GM23338 (cell line): ENCODE data around the gene SSH2. TPM values are rescaled to one million over a fixed set of nuclear protein-coding genes. Genes with fewer than 3 reads are reported as not detected.

Source experiments
- ATAC-seq: fragments of 200-7000 bp; cut with Tn5 transposase; 3 replicates; pipeline ENCODE4 v1.9.1; 2020
- DNase-seq: peaks from one replicate; pipeline ENCODE4 v3.0.0-alpha.2; 2015; ENCODE audit warnings: low spot score
- H2AFZ ChIP-seq: fragments of 200-600 bp; sonication (generic); 2 replicates; pipeline ENCODE4 v1.8.0; 2016; ENCODE audit warnings: antibody characterized with exemption, mild to moderate bottlenecking, moderate library complexity
- H3F3A ChIP-seq: fragments of 200-600 bp; sonication (generic); replicated peaks from 2 replicates; pipeline ENCODE4 v1.8.0; 2017; ENCODE audit warnings: antibody characterized with exemption, mixed run types, low read depth
- H3K27ac ChIP-seq: fragments of 200-600 bp; sonication (generic); 2 replicates; pipeline ENCODE4 v1.6.1; 2016; ENCODE audit warnings: low read depth
- H3K27me3 ChIP-seq: fragments of 200-600 bp; sonication (generic); 2 replicates; pipeline ENCODE4 v1.8.0; 2016; ENCODE audit warnings: mild to moderate bottlenecking, mixed run types, moderate library complexity; ENCODE audit not compliant: insufficient read depth
- H3K36me3 ChIP-seq: fragments of 200-600 bp; sonication (generic); 2 replicates; pipeline ENCODE4 v1.8.0; 2016; ENCODE audit warnings: mild to moderate bottlenecking; ENCODE audit not compliant: insufficient read depth
- H3K4me1 ChIP-seq: fragments of 200-600 bp; sonication (generic); 2 replicates; pipeline ENCODE4 v1.8.0; 2016; ENCODE audit warnings: mild to moderate bottlenecking, moderate library complexity; ENCODE audit not compliant: insufficient read depth
- H3K4me2 ChIP-seq: fragments of 200-600 bp; sonication (generic); 2 replicates; pipeline ENCODE4 v1.7.1; 2017; ENCODE audit warnings: mixed run types
- H3K4me3 ChIP-seq: fragments of 200-600 bp; sonication (generic); 2 replicates; pipeline ENCODE4 v1.6.1; 2016; ENCODE audit warnings: mixed run types
- H3K79me2 ChIP-seq: fragments of 200-600 bp; sonication (generic); replicated peaks from 2 replicates; pipeline ENCODE4 v1.8.0; 2017; ENCODE audit warnings: mild to moderate bottlenecking; ENCODE audit not compliant: insufficient read depth
- H3K9me2 ChIP-seq: fragments of 200-600 bp; sonication (generic); 2 replicates; pipeline ENCODE4 v1.8.0; 2017; ENCODE audit not compliant: insufficient read depth
- H4K20me1 ChIP-seq: fragments of 200-600 bp; sonication (generic); replicated peaks from 2 replicates; pipeline ENCODE4 v1.8.0; 2017; ENCODE audit warnings: mild to moderate bottlenecking; ENCODE audit not compliant: insufficient read depth
- H3K27ac Mint-ChIP-seq: 2 replicates; pipeline ENCODE4 v1.8.0; 2020; ENCODE audit warnings: inconsistent platforms, mild to moderate bottlenecking, moderate library complexity, mixed read lengths
- H3K27me3 Mint-ChIP-seq: 3 replicates; pipeline ENCODE4 v1.8.0; 2022; ENCODE audit warnings: low read depth, mild to moderate bottlenecking, moderate library complexity, mixed read lengths, inconsistent platforms; ENCODE audit not compliant: insufficient read depth, poor library complexity
- H3K36me3 Mint-ChIP-seq: 3 replicates; pipeline ENCODE4 v1.8.0; 2021; ENCODE audit warnings: low read depth, mild to moderate bottlenecking, inconsistent platforms, moderate library complexity, mixed read lengths
- H3K4me1 Mint-ChIP-seq: 3 replicates; pipeline ENCODE4 v1.8.0; 2020; ENCODE audit warnings: mild to moderate bottlenecking, inconsistent platforms, mixed read lengths
- H3K4me3 Mint-ChIP-seq: 3 replicates; pipeline ENCODE4 v1.8.0; 2021; ENCODE audit warnings: moderate library complexity, mild to moderate bottlenecking, inconsistent platforms, mixed read lengths
- H3K9me3 Mint-ChIP-seq: 3 replicates; pipeline ENCODE4 v1.8.0; 2020; ENCODE audit warnings: moderate library complexity, mild to moderate bottlenecking, inconsistent platforms, mixed read lengths
- CREB1 ChIP-seq: fragments of 250-450 bp; sonication (Bioruptor Pico); IDR thresholded peaks from 2 replicates; pipeline ENCODE4 v1.5.0; 2020; ENCODE audit warnings: low read depth, mild to moderate bottlenecking, moderate library complexity
- EZH2 ChIP-seq: fragments of 200-600 bp; sonication (generic); IDR thresholded peaks from one replicate; pipeline ENCODE4 v1.8.0; 2017; ENCODE audit warnings: antibody characterized with exemption, mild to moderate bottlenecking, low read depth; ENCODE audit not compliant: unreplicated experiment
- NANOG ChIP-seq: IDR thresholded peaks from 2 replicates; pipeline ENCODE4 v1.6.1; 2016; ENCODE audit warnings: antibody characterized with exemption, borderline replicate concordance
- POLR2AphosphoS5 ChIP-seq: IDR thresholded peaks from 2 replicates; pipeline ENCODE4 v1.6.1; 2016; ENCODE audit warnings: antibody characterized with exemption, low read depth
- STAT1 ChIP-seq: IDR thresholded peaks from one replicate; pipeline ENCODE4 v1.6.1; 2016; ENCODE audit warnings: antibody characterized with exemption; ENCODE audit not compliant: unreplicated experiment
- ZNF331 ChIP-seq: fragments of 250-450 bp; sonication (Bioruptor Pico); IDR thresholded peaks from 2 replicates; pipeline ENCODE4 v1.5.0; 2020; ENCODE audit warnings: low read depth, mild to moderate bottlenecking, moderate library complexity
- polyA plus RNA-seq: library from polyadenylated mRNA; unstranded; fragments of >200 nt; fragmentation: Nextera tagmentation; extraction: Ambion mirVana; gene quantifications from 2 replicates; pipeline ENCODE4 v1.2.1, GENCODE V29; 2016
- total RNA-seq: library from RNA; depleted of rRNA; stranded (reverse); fragments of >200 nt; shearing (Covaris generic); gene quantifications from 2 replicates; pipeline ENCODE4 v1.2.3, GENCODE V29; 2014
- TF ChIP-seq, protein P1 (sequence below): IDR thresholded peaks from 2 replicates; pipeline ENCODE4 v1.6.1; 2016; ENCODE audit warnings: antibody characterized with exemption
- TF ChIP-seq, protein P2 (sequence below): IDR thresholded peaks from one replicate; pipeline ENCODE4 v1.6.1; 2018; ENCODE audit warnings: antibody characterized with exemption; ENCODE audit not compliant: unreplicated experiment
- TF ChIP-seq, protein P3 (sequence below): fragments of 250-450 bp; sonication (Bioruptor Pico); IDR thresholded peaks from 2 replicates; pipeline ENCODE4 v1.5.0; 2020; ENCODE audit warnings: mild to moderate bottlenecking, moderate library complexity

Gene SSH2
- total and polyA plus RNA-seq, 2 experiments from 2014 or later: 9.9 to 12.1 TPM

DNA sequence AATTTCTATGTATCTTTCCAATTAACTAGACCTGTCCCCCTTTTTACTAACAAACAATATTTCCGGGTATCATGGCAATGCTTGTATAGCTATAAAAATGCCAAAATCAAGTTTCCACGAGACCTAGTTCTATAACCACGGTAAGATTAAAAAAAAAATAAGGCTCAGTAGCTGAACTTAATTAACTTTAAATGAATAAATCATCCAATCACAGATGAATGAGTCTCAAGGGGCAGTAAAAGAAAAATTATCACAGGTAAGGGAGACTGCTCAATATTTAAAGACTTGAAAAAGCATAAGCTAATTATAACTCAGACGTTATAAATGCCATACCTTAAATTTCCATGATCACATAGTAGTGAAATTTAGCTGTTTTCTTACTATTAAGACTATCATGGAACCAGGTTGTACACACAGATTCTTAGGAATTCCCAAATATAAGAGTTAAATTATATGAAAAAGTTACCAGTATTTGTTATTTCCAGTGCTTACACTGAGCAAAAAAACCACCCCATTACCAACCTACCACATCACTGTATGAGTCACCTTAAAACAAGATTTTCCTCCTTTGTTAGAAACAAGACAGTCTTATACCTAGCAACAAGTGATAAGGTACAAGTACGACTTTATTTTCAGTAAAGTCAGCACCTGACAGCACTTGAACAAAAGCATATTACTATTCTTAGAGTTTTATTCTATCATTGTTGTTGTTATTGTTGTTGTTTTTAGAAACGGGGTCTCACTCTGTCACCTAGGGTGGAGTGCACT, 20.6 kb downstream of the SSH2 start:
- no peak for DNase-seq
- Histone ChIP-seq H3K27me3 (no peaks in the 10 kb centered on the region), H3K4me2 (no peak overlapping the region), H3K4me1 (no peaks in the 10 kb centered on the region), H4K20me1 (no peaks in the 10 kb centered on the region), H3K79me2 (peaks cover 8% of the 10 kb centered on the region; the same call in 1 of the 2 replicates), H3F3A (no peaks in the 10 kb centered on the region), H2AFZ (no peak overlapping the region), H3K4me3 (no peak overlapping the region), H3K9me2 (no peaks in the 10 kb centered on the region), H3K36me3 (no peaks in the 10 kb centered on the region), H3K27ac (no peak overlapping the region)
- no peak for ATAC-seq
- Mint-ChIP-seq H3K27me3 (no peaks in the 10 kb centered on the region), H3K9me3 (peaks cover 24% of the 10 kb centered on the region), H3K4me1 (no peaks in the 10 kb centered on the region), H3K27ac (no peak overlapping the region), H3K4me3 (no peak overlapping the region), H3K36me3 (peaks cover 19% of the 10 kb centered on the region)
- TF ChIP-seq, protein P1, sequence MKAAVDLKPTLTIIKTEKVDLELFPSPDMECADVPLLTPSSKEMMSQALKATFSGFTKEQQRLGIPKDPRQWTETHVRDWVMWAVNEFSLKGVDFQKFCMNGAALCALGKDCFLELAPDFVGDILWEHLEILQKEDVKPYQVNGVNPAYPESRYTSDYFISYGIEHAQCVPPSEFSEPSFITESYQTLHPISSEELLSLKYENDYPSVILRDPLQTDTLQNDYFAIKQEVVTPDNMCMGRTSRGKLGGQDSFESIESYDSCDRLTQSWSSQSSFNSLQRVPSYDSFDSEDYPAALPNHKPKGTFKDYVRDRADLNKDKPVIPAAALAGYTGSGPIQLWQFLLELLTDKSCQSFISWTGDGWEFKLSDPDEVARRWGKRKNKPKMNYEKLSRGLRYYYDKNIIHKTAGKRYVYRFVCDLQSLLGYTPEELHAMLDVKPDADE: no peak
- TF ChIP-seq, protein P2, sequence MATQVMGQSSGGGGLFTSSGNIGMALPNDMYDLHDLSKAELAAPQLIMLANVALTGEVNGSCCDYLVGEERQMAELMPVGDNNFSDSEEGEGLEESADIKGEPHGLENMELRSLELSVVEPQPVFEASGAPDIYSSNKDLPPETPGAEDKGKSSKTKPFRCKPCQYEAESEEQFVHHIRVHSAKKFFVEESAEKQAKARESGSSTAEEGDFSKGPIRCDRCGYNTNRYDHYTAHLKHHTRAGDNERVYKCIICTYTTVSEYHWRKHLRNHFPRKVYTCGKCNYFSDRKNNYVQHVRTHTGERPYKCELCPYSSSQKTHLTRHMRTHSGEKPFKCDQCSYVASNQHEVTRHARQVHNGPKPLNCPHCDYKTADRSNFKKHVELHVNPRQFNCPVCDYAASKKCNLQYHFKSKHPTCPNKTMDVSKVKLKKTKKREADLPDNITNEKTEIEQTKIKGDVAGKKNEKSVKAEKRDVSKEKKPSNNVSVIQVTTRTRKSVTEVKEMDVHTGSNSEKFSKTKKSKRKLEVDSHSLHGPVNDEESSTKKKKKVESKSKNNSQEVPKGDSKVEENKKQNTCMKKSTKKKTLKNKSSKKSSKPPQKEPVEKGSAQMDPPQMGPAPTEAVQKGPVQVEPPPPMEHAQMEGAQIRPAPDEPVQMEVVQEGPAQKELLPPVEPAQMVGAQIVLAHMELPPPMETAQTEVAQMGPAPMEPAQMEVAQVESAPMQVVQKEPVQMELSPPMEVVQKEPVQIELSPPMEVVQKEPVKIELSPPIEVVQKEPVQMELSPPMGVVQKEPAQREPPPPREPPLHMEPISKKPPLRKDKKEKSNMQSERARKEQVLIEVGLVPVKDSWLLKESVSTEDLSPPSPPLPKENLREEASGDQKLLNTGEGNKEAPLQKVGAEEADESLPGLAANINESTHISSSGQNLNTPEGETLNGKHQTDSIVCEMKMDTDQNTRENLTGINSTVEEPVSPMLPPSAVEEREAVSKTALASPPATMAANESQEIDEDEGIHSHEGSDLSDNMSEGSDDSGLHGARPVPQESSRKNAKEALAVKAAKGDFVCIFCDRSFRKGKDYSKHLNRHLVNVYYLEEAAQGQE: no peak

DNA sequence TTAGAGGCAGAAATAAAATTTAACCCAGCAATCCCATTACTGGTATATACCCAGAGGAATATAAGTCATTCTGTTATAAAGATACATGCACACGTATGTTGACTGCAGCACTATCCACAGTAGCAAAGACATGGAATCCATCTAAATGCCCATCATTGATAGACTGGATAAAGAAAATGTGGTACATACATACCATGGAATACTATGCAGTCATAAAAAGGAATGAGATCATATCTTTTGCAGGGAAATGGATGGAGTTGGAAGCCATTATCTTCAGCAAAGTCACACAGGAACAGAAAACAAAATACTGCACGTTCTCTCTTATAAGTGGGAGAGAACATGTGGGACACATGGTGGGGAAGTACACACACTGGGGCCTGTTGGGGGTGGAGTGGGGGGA, 23.1 kb downstream of the SSH2 start:
- Histone ChIP-seq H3F3A (no peaks in the 10 kb centered on the region), H4K20me1 (no peaks in the 10 kb centered on the region), H3K9me2 (no peaks in the 10 kb centered on the region), H3K4me2 (no peak overlapping the region), H3K4me1 (no peaks in the 10 kb centered on the region), H3K27ac (no peak overlapping the region), H3K79me2 (peaks cover 8% of the 10 kb centered on the region; the same call in 1 of the 2 replicates), H3K36me3 (no peaks in the 10 kb centered on the region), H3K4me3 (no peak overlapping the region), H2AFZ (no peak overlapping the region), H3K27me3 (no peaks in the 10 kb centered on the region)
- Mint-ChIP-seq H3K4me3 (no peak overlapping the region), H3K27me3 (no peaks in the 10 kb centered on the region), H3K36me3 (peaks cover 19% of the 10 kb centered on the region), H3K9me3 (peaks cover 25% of the 10 kb centered on the region), H3K4me1 (no peaks in the 10 kb centered on the region), H3K27ac (no peak overlapping the region)
- ATAC-seq (no peak), DNase-seq (no peak)
- no peak for TF ChIP-seq STAT1
- TF ChIP-seq, protein P1: no peak
- no peak for TF ChIP-seq EZH2
- TF ChIP-seq, protein P3, sequence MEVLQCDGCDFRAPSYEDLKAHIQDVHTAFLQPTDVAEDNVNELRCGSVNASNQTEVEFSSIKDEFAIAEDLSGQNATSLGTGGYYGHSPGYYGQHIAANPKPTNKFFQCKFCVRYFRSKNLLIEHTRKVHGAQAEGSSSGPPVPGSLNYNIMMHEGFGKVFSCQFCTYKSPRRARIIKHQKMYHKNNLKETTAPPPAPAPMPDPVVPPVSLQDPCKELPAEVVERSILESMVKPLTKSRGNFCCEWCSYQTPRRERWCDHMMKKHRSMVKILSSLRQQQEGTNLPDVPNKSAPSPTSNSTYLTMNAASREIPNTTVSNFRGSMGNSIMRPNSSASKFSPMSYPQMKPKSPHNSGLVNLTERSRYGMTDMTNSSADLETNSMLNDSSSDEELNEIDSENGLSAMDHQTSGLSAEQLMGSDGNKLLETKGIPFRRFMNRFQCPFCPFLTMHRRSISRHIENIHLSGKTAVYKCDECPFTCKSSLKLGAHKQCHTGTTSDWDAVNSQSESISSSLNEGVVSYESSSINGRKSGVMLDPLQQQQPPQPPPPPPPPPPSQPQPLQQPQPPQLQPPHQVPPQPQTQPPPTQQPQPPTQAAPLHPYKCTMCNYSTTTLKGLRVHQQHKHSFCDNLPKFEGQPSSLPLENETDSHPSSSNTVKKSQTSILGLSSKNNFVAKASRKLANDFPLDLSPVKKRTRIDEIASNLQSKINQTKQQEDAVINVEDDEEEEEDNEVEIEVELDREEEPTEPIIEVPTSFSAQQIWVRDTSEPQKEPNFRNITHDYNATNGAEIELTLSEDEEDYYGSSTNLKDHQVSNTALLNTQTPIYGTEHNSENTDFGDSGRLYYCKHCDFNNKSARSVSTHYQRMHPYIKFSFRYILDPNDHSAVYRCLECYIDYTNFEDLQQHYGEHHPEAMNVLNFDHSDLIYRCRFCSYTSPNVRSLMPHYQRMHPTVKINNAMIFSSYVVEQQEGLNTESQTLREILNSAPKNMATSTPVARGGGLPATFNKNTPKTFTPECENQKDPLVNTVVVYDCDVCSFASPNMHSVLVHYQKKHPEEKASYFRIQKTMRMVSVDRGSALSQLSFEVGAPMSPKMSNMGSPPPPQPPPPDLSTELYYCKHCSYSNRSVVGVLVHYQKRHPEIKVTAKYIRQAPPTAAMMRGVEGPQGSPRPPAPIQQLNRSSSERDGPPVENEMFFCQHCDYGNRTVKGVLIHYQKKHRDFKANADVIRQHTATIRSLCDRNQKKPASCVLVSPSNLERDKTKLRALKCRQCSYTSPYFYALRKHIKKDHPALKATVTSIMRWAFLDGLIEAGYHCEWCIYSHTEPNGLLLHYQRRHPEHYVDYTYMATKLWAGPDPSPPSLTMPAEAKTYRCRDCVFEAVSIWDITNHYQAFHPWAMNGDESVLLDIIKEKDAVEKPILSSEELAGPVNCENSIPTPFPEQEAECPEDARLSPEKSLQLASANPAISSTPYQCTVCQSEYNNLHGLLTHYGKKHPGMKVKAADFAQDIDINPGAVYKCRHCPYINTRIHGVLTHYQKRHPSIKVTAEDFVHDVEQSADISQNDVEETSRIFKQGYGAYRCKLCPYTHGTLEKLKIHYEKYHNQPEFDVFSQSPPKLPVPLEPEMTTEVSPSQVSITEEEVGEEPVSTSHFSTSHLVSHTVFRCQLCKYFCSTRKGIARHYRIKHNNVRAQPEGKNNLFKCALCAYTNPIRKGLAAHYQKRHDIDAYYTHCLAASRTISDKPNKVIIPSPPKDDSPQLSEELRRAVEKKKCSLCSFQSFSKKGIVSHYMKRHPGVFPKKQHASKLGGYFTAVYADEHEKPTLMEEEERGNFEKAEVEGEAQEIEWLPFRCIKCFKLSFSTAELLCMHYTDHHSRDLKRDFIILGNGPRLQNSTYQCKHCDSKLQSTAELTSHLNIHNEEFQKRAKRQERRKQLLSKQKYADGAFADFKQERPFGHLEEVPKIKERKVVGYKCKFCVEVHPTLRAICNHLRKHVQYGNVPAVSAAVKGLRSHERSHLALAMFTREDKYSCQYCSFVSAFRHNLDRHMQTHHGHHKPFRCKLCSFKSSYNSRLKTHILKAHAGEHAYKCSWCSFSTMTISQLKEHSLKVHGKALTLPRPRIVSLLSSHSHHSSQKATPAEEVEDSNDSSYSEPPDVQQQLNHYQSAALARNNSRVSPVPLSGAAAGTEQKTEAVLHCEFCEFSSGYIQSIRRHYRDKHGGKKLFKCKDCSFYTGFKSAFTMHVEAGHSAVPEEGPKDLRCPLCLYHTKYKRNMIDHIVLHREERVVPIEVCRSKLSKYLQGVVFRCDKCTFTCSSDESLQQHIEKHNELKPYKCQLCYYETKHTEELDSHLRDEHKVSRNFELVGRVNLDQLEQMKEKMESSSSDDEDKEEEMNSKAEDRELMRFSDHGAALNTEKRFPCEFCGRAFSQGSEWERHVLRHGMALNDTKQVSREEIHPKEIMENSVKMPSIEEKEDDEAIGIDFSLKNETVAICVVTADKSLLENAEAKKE (CRISPR knock-in tag): no peak
- TF ChIP-seq POLR2AphosphoS5: no peak
- no peak for TF ChIP-seq CREB1 (CRISPR knock-in tag)
- no peak for TF ChIP-seq NANOG
- TF ChIP-seq ZNF331 (CRISPR knock-in tag): no peak
